NCI-H146 treated with DMSO at 0.1 percent for 48 hours (cell line): ENCODE data around the gene R3HDM4.
"Not testable (repeated sequence)": the region's sequence is repeated elsewhere in the genome, so short reads cannot be mapped to it uniquely, and the experiment has no call there.

Experiments
- DNase-seq: peaks from one replicate; lab custom pipeline; 2025; ENCODE audit not compliant: unreplicated experiment; lab: John Stamatoyannopoulos, UW

Gene R3HDM4

GRCh38 chr19:896434-896833 is 16.6 kb downstream of the R3HDM4 start:
- DNase-seq: no peak

- DNase-seq: peak; percentile 61
Measured at GRCh38 chr19:892894-893689, 19.9 kb downstream of the R3HDM4 start, which contains the start of the genes MED16 and RNU6-9. TSS of gene MED16 (minus strand) at chr19:893187. CDS start at chr19:891131, 2,056 bp downstream. TSS of gene RNU6-9 (plus strand) at chr19:893484.

- no peak for DNase-seq
Measured at GRCh38 chr19:892243-892893, 20.7 kb downstream of the R3HDM4 start.

GRCh38 chr19:891421-892200 is 21.4 kb downstream of the R3HDM4 start:
- DNase-seq: not testable (repeated sequence)

GRCh38 chr19:890831-891230 is 22.2 kb downstream of the R3HDM4 start:
- DNase-seq: no peak

GRCh38 chr19:889662-890295 is 23.2 kb downstream of the R3HDM4 start:
- no peak for DNase-seq

- no peak for DNase-seq
Measured at GRCh38 chr19:888581-889385, 24.2 kb downstream of the R3HDM4 start.

GRCh38 chr19:887599-887998 is 25.4 kb downstream of the R3HDM4 start:
- DNase-seq: no peak

GRCh38 chr19:887072-887471 is 25.9 kb downstream of the R3HDM4 start:
- no peak for DNase-seq

- no peak for DNase-seq
Measured at GRCh38 chr19:885536-886224, 27.3 kb downstream of the R3HDM4 start.

- DNase-seq: no peak
Measured at GRCh38 chr19:884420-885211, 28.4 kb downstream of the R3HDM4 start.

GRCh38 chr19:883661-884211 is 29.3 kb downstream of the R3HDM4 start:
- no peak for DNase-seq

- DNase-seq: no peak
Measured at GRCh38 chr19:882871-883497, 30.0 kb downstream of the R3HDM4 start.

- no peak for DNase-seq
Measured at GRCh38 chr19:881385-882071, 31.5 kb downstream of the R3HDM4 start.

- no peak for DNase-seq
Measured at GRCh38 chr19:879711-880438, 33.1 kb downstream of the R3HDM4 start.

GRCh38 chr19:878751-879561 is 34.1 kb downstream of the R3HDM4 start:
- not testable (repeated sequence) for DNase-seq
